BJ (cell line): ENCODE results near the gene DUSP2. TPM values are rescaled to one million over a fixed set of nuclear protein-coding genes. Genes with fewer than 3 reads are reported as not detected.
A peak's percentile ranks its signal among the peaks of the same experiment; 100 is the strongest.

Experiments
- CTCF ChIA-PET: fragments of 350-600 bp; formaldehyde crosslinking; extraction: SDS; loops from one replicate; lab custom pipeline; 2021; ENCODE audit warnings: antibody characterized with exemption, inconsistent platforms; lab: Yijun Ruan, JAX
- POLR2A ChIA-PET: fragments of 300-600 bp; sonication (Branson Sonifier 250); formaldehyde crosslinking; extraction: SDS; loops from one replicate; lab custom pipeline; 2021; ENCODE audit warnings: antibody characterized with exemption; lab: Charles Lee
- DNase-seq: peaks from one replicate; pipeline ENCODE4 v3.0.0-alpha.2; 2011; ENCODE audit warnings: low read depth
- H3K27me3 ChIP-seq: 2 replicates; pipeline ENCODE4 v1.6.0; 2011; ENCODE audit warnings: low read length; ENCODE audit not compliant: control insufficient read depth, insufficient read depth
- H3K36me3 ChIP-seq: 2 replicates; pipeline ENCODE4 v1.5.1; 2011; ENCODE audit warnings: low read length; ENCODE audit not compliant: control insufficient read depth, insufficient read depth
- H3K4me3 ChIP-seq: 2 replicates; pipeline ENCODE4 v1.5.1; 2011; ENCODE audit warnings: low read depth, mild to moderate bottlenecking, control low read depth, low read length
- polyA plus RNA-seq: library from polyadenylated mRNA; depleted of rRNA; stranded (reverse); fragments of >200 nt; gene quantifications from 2 replicates; pipeline ENCODE4 v1.2.3, GENCODE V29; 2011
- TF ChIP-seq, protein P1 (sequence below): IDR thresholded peaks from 2 replicates; pipeline ENCODE4 v1.5.1; 2011; ENCODE audit warnings: low read depth, mild to moderate bottlenecking, control low read depth, inconsistent platforms, low read length, moderate library complexity; ENCODE audit not compliant: insufficient read depth

Gene DUSP2
- polyA plus RNA-seq, 1 experiment = 2.2 TPM

DNA sequence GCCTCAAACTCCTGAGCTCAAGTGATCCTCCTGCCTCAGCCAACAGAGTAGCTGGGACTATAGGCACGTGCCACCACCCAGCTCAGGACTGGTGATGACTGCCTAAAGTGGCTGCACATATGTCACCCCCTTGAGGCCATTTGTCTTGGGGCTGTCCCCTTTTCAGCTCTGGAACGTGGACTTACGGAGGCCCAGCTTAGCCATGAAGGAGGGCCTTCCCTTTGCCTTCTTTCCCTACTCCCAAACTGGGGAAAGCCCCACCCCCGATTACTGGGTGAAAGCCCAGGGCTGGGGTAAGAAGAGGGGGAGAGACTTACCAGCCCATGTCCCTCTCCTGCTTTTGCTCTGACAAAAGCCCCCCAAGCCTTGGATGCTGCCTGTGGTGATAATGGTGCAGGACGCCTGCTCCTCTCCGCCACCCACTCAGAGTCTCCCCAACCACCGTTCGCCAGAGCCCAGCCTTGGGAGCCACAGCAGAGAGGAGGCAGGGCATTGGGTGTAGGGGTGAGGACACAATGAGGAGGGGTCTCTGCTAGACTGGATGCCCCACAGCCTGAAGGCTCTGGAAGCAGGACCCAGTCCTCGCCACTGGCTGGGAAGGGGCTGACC lies 2.5 kb upstream of the DUSP2 start:
- DNase-seq = no peak
- POLR2A ChIA-PET = no interaction called here
- CTCF ChIA-PET = interaction anchor here (0.5 to 1.4 kb wide), 5 partner anchors 8 to 55 kb away, joined by 3 to 5 read pairs (median 4); no protein-coding TSS in a partner anchor
- H3K4me3 ChIP-seq = no peak overlapping the region
- H3K36me3 ChIP-seq = no peaks in the 10 kb centered on the region
- TF ChIP-seq, protein P1, sequence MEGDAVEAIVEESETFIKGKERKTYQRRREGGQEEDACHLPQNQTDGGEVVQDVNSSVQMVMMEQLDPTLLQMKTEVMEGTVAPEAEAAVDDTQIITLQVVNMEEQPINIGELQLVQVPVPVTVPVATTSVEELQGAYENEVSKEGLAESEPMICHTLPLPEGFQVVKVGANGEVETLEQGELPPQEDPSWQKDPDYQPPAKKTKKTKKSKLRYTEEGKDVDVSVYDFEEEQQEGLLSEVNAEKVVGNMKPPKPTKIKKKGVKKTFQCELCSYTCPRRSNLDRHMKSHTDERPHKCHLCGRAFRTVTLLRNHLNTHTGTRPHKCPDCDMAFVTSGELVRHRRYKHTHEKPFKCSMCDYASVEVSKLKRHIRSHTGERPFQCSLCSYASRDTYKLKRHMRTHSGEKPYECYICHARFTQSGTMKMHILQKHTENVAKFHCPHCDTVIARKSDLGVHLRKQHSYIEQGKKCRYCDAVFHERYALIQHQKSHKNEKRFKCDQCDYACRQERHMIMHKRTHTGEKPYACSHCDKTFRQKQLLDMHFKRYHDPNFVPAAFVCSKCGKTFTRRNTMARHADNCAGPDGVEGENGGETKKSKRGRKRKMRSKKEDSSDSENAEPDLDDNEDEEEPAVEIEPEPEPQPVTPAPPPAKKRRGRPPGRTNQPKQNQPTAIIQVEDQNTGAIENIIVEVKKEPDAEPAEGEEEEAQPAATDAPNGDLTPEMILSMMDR = no peak
- H3K27me3 ChIP-seq = no peaks in the 10 kb centered on the region

DNA sequence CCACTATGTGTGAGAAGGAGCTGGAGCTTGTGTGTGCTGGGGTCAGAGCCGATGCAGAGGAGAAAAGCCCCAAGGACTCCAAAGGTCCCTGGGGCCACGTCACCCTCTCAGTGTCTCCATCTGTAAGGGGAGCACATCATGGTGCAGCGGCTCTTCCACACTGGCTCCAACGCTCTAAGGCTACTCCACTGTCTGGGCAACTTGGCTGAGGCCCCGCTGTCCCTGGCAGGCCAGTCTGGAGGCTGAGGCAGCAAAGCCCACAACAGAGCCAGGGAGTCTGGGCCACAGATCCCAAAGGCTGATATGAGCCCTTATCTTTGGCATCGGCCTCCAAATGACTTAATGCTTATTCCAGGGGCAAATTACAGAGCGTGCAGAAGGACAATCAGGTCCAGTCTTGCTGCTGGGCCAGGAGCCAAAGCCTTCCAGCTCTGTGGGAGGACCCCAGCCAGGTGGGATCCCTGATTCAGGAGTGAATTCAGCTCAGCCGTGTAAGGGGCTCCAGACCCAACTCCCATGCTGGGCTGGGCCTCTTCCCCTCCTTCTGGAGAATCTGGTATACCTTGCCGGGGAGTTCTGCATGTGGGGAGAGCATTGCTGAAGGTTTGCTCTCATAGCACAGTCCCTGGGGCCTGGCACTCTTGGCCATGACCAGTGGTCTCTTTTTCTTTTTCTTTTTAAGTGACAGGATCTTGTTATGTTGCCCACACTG lies 1.8 kb upstream of the DUSP2 start:
- DNase-seq = no peak
- ChIA-PET POLR2A (no interaction called here), CTCF (interaction anchor here (1.0 to 1.4 kb wide), 4 partner anchors 8 to 30 kb away, joined by 3 to 5 read pairs (median 4); no protein-coding TSS in a partner anchor)
- Histone ChIP-seq H3K4me3 (no peak overlapping the region), H3K27me3 (no peaks in the 10 kb centered on the region), H3K36me3 (no peaks in the 10 kb centered on the region)
- TF ChIP-seq, protein P1 = no peak

- no peaks in the 10 kb centered on the region for H3K36me3 ChIP-seq
- no peak for DNase-seq
- TF ChIP-seq, protein P1 = no peak
- no peaks in the 10 kb centered on the region for H3K27me3 ChIP-seq
- POLR2A ChIA-PET = no interaction called here
- CTCF ChIA-PET = no interaction called here
- no peak overlapping the region for H3K4me3 ChIP-seq
Observed at GRCh38 chr2:96146153-96146880, 1.1 kb upstream of the DUSP2 start.

GRCh38 chr2:96145848-96146152 lies 560 bp upstream of the DUSP2 start:
- ChIA-PET CTCF (no interaction called here), POLR2A (no interaction called here)
- no peak for DNase-seq
- Histone ChIP-seq H3K36me3 (no peaks in the 10 kb centered on the region), H3K27me3 (no peaks in the 10 kb centered on the region), H3K4me3 (no peak overlapping the region)
- TF ChIP-seq, protein P1 = no peak

GRCh38 chr2:96144481-96145035 lies 682 bp downstream of the DUSP2 start:
- Histone ChIP-seq H3K27me3 (no peaks in the 10 kb centered on the region), H3K36me3 (no peaks in the 10 kb centered on the region), H3K4me3 (peak overlapping the region; percentile 57)
- DNase-seq = no peak
- POLR2A ChIA-PET = interaction anchor here (0.6 kb wide), 1 partner anchor 48 kb away, joined by 4 read pairs; no protein-coding TSS in a partner anchor
- TF ChIP-seq, protein P1 = no peak
- CTCF ChIA-PET = interaction anchor here (1.0 to 2.0 kb wide), 3 partner anchors 65 to 152 kb away, joined by 3 to 5 read pairs (median 4); partner anchors contain the start of gene STARD7
